Peyer's patch (tissue), 4 donors: ENCODE data around the gene USP32. TPM values are rescaled to one million over a fixed set of nuclear protein-coding genes. Genes with fewer than 3 reads are reported as not detected.

ENCODE experiments used
- DNase-seq, 3 donors: peaks; one replicate each; pipeline ENCODE4 v3.0.0-alpha.2; 2017 to 2019
- H3K27ac ChIP-seq, 4 donors: fragments of 200-600 bp; sonication (generic); one replicate each; pipeline ENCODE4 v1.5.1; 2016 to 2019
- H3K27me3 ChIP-seq, 2 donors: fragments of 200-600 bp; sonication (generic); one replicate each; pipeline ENCODE4 v1.5.1; 2019
- H3K36me3 ChIP-seq, 3 donors: fragments of 200-600 bp; sonication (generic); one replicate each; pipeline ENCODE4 v1.5.1; 2016 to 2019
- H3K4me1 ChIP-seq, 4 donors: fragments of 200-600 bp; sonication (generic); one replicate each; pipeline ENCODE4 v1.5.1; 2016 to 2019
- H3K4me3 ChIP-seq, 4 donors: fragments of 200-600 bp; sonication (generic); 1 replicate in 3 of 4; 2 replicates in 1 of 4; pipeline ENCODE4 v1.5.1; 2016 to 2019; ENCODE audit warnings: mild to moderate bottlenecking in 1 of 4
- H3K9me3 ChIP-seq, 4 donors: fragments of 200-600 bp; sonication (generic); one replicate each; pipeline ENCODE4 v1.5.1; 2016 to 2019; ENCODE audit warnings: mild to moderate bottlenecking in 1 of 4
- CTCF ChIP-seq, 6 experiments: fragments of 450-650 bp in 4 of 6; fragments of 200-600 bp in 2 of 6; sonication (generic) in 1 of 6; IDR thresholded peaks; one replicate each; pipeline ENCODE4 v1.5.1; 2017 to 2019; ENCODE audit warnings: antibody characterized with exemption in 6 of 6, mild to moderate bottlenecking in 3 of 6, moderate library complexity in 1 of 6
- POLR2A ChIP-seq, 2 donors: fragments of 450-650 bp; IDR thresholded peaks; one replicate each; pipeline ENCODE4 v1.5.1; 2017; ENCODE audit warnings: antibody characterized with exemption in 2 of 2, mild to moderate bottlenecking in 2 of 2, moderate library complexity in 2 of 2
- total RNA-seq, 4 donors: library from RNA; depleted of rRNA; stranded (reverse); fragments of >200 nt; gene quantifications; one replicate each; pipeline ENCODE4 v1.1.0, GENCODE V29; 2016

USP32 gene
- total RNA-seq, 4 donors from 2014 or later: 31.5 to 52.8 (median 48.6) TPM

GRCh38 chr17:60249290-60249826 lies 142.6 kb downstream of the USP32 start:
- peaks cover 0 to 9% (median 0%) of the 10 kb centered on the region in 3 donors for H3K36me3 ChIP-seq
- DNase-seq: no peak
- no peaks in the 10 kb centered on the region for H3K27me3 ChIP-seq
- H3K27ac ChIP-seq: no peak overlapping the region
- no peaks in the 10 kb centered on the region for H3K9me3 ChIP-seq
- no peak overlapping the region for H3K4me3 ChIP-seq
- TF ChIP-seq CTCF (IDR thresholded peaks at IDR 0.05) (no peak), POLR2A (IDR thresholded peaks at IDR 0.05) (no peak)
- H3K4me1 ChIP-seq: no peaks in the 10 kb centered on the region

GRCh38 chr17:60248618-60249289 lies 143.2 kb downstream of the USP32 start:
- DNase-seq: no peak

DNA sequence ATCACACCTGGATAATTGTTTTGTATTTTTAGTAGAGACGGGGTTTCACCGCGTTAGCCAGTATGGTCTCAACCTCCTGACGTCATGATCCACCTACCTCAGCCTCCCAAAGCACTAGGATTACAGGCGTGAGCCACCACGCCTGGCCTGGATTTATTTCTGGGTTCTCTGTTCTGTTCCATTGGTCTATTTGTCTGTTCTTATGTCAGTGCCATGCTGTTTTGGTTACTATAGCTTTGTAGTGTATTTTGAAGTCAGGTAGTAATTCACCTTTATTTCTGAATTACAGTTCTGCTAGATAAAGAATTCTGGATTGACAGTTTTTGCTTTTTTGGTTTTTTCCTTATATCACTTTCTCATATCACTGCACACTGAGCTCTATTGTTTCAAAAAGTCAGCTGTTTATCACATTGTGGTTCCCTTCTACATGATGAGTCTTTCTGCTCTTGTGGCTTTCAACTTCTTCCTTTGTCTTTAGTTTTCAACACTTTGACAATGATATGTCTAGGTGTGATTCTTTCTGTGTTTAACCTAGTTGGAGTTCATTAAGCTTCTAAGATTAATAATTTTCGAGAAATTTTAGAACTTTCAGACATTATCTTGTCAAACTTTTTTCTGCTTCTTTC lies 144.0 kb downstream of the USP32 start:
- no peak for DNase-seq
- peaks cover 0 to 5% (median 0%) of the 10 kb centered on the region in 3 donors for H3K36me3 ChIP-seq
- no peaks in the 10 kb centered on the region for H3K4me1 ChIP-seq
- no peaks in the 10 kb centered on the region for H3K9me3 ChIP-seq
- no peak overlapping the region for H3K4me3 ChIP-seq
- TF ChIP-seq POLR2A (IDR thresholded peaks at IDR 0.05): no peak
- no peaks in the 10 kb centered on the region for H3K27me3 ChIP-seq
- H3K27ac ChIP-seq: no peak overlapping the region

More at GRCh38 chr17:60248618-60249289, 143.2 kb downstream of the USP32 start:
- Histone ChIP-seq H3K4me3 (no peak overlapping the region), H3K27me3 (no peaks in the 10 kb centered on the region), H3K27ac (no peak overlapping the region), H3K9me3 (no peaks in the 10 kb centered on the region), H3K4me1 (no peaks in the 10 kb centered on the region), H3K36me3 (peaks cover 0 to 5% (median 0%) of the 10 kb centered on the region in 3 donors)
- TF ChIP-seq POLR2A (IDR thresholded peaks at IDR 0.05) (no peak), CTCF (IDR thresholded peaks at IDR 0.05) (no peak)

DNA sequence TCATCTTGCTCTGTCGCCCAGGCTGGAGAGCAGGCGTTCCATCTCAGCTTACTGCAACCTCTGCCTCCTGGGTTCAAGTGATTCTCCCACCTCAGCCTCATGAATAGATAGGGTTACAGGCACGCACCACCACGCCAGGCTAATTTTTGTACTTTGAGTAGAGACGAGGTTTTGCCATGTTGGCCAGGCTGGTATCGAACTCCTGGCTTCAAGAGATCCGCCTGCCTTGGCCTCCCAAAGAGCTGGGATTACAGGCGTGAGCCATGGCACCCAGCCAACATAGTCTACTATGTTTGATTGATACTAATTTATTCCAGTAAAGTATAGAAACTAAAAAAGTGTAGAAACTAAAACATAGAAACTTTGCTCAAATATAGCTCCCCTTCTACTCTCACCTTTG lies 147.3 kb downstream of the USP32 start:
- H3K27ac ChIP-seq: no peak overlapping the region
- TF ChIP-seq POLR2A (IDR thresholded peaks at IDR 0.05) (no peak), CTCF (IDR thresholded peaks at IDR 0.05) (no peak)
- DNase-seq: no peak

GRCh38 chr17:60240290-60240689 lies 151.6 kb downstream of the USP32 start:
- TF ChIP-seq POLR2A (IDR thresholded peaks at IDR 0.05) (no peak), CTCF (IDR thresholded peaks at IDR 0.05) (no peak)
- no peaks in the 10 kb centered on the region for H3K9me3 ChIP-seq

More for the DNA sequence above, 147.3 kb downstream of the USP32 start:
- no peaks in the 10 kb centered on the region for H3K36me3 ChIP-seq
- no peaks in the 10 kb centered on the region for H3K4me1 ChIP-seq
- no peaks in the 10 kb centered on the region for H3K9me3 ChIP-seq
- H3K4me3 ChIP-seq: no peak overlapping the region
- H3K27me3 ChIP-seq: no peaks in the 10 kb centered on the region

GRCh38 chr17:60231691-60232090 lies 160.2 kb downstream of the USP32 start:
- TF ChIP-seq POLR2A (IDR thresholded peaks at IDR 0.05): no peak
- TF ChIP-seq CTCF (IDR thresholded peaks at IDR 0.05): no peak
- Histone ChIP-seq H3K9me3 (no peaks in the 10 kb centered on the region), H3K4me1 (no peaks in the 10 kb centered on the region), H3K27ac (no peak overlapping the region), H3K27me3 (no peaks in the 10 kb centered on the region), H3K4me3 (no peak overlapping the region), H3K36me3 (peaks cover 0 to 19% (median 0%) of the 10 kb centered on the region in 3 donors)
- no peak for DNase-seq

More at GRCh38 chr17:60240290-60240689, 151.6 kb downstream of the USP32 start:
- no peaks in the 10 kb centered on the region for H3K27me3 ChIP-seq
- peaks cover 0 to 10% (median 0%) of the 10 kb centered on the region in 3 donors for H3K36me3 ChIP-seq
- no peak overlapping the region for H3K4me3 ChIP-seq
- H3K27ac ChIP-seq: no peak overlapping the region
- no peak for DNase-seq
- H3K4me1 ChIP-seq: no peaks in the 10 kb centered on the region
